Epithelial cell of esophagus (primary cell): ENCODE results near the gene FRK.

Source experiments
- DNase-seq: peaks from one replicate; pipeline ENCODE4 v3.0.0; 2010; ENCODE audit warnings: low read depth
- H3K4me3 ChIP-seq: 2 replicates; pipeline ENCODE4 v1.5.1; 2011; ENCODE audit warnings: mild to moderate bottlenecking, low read length, control low read depth
- TF ChIP-seq, protein P1 (sequence below): IDR thresholded peaks from 2 replicates; pipeline ENCODE4 v1.5.1; 2011; ENCODE audit warnings: low read depth, mild to moderate bottlenecking, low read length, control low read depth, inconsistent platforms; ENCODE audit not compliant: insufficient read depth; ENCODE audit errors: missing control alignments

FRK gene

DNA sequence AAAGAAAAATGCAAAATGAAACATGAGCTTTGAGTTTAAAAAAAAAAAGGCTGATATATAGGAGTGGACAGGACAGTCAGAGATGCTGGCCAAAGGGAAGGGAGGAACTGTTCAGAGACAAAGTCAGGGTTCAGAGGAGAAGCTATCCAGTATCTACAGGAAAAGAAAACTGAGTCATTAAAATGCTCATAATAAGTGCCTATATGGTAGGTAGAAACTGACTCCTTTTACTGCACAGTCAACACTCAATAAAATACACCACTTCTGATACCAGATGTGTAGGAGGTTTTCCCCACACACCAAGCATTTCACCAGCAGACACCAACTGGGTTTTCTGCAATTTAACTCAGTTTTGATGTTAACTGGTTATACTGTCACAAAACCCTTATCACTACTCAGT, 32.9 kb downstream of the FRK start:
- TF ChIP-seq, protein P1, sequence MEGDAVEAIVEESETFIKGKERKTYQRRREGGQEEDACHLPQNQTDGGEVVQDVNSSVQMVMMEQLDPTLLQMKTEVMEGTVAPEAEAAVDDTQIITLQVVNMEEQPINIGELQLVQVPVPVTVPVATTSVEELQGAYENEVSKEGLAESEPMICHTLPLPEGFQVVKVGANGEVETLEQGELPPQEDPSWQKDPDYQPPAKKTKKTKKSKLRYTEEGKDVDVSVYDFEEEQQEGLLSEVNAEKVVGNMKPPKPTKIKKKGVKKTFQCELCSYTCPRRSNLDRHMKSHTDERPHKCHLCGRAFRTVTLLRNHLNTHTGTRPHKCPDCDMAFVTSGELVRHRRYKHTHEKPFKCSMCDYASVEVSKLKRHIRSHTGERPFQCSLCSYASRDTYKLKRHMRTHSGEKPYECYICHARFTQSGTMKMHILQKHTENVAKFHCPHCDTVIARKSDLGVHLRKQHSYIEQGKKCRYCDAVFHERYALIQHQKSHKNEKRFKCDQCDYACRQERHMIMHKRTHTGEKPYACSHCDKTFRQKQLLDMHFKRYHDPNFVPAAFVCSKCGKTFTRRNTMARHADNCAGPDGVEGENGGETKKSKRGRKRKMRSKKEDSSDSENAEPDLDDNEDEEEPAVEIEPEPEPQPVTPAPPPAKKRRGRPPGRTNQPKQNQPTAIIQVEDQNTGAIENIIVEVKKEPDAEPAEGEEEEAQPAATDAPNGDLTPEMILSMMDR = no peak
- H3K4me3 ChIP-seq = no peak overlapping the region
- no peak for DNase-seq

DNA sequence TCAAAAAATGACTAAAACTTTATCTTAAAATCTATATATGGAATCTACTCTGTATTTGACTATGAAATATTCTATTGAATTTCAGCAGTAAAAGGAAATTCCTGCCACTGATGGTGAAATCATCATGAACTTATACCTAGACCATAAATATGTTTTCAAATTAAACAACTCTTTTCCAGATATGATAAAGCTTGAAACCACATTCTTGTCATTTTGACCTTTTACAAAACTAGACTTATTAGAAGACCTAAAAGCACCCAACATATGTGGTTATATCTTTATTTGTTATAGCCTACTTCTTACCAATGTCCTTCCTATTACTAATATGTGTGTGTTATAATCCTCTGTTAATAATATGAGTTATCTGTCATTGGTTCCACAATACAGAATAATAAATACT, 35.3 kb downstream of the FRK start:
- TF ChIP-seq, protein P1 = no peak
- H3K4me3 ChIP-seq = no peak overlapping the region
- no peak for DNase-seq

DNA sequence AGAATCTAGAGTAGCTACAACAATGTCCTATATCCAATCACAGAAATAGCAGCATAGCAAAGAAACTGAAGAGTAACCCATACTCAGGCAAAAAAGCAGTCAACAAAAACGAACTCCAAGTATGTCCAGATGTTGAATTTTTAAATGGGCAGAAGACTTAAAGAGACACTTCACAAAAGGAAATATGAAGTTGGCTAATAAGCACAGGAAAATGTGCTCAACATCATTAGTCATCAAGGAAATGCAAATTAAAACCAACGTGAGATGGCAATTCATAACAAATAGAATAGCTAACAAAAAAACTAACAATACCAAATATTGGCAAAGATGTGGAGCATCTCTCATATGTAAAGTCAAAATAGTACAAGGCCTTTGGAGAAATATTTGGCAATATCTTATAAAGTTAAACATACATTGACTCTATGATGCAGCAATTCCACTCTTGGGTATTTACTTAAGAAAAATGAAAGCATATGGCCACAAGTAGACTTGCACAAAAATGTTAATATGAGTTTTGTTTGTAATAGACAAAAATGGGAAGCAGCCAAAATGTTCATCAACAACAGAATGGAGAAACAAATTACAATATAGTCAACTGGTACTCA, 37.7 kb downstream of the FRK start:
- DNase-seq = peak; percentile 61
- H3K4me3 ChIP-seq = no peak overlapping the region
- TF ChIP-seq, protein P1 = no peak

DNA sequence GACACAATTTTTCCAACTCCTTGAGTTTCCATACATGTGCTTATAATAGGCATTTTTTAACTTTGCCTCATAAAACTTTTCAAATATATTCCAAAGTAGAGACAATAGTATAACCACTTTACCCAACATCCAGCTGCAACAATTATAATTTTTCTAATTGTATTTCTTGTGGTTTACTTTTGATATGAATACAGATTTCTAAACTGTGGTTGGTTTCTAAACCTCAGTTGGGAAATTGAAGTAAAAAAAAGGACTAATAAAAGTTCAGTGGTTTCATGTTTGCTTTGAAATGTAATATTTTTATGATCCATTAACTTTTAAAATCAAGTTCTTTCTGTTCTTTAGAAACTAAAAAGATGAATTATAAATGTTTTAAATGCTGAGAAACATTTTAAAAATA, 40.0 kb downstream of the FRK start:
- DNase-seq = no peak
- no peak overlapping the region for H3K4me3 ChIP-seq
- TF ChIP-seq, protein P1 = no peak

DNA sequence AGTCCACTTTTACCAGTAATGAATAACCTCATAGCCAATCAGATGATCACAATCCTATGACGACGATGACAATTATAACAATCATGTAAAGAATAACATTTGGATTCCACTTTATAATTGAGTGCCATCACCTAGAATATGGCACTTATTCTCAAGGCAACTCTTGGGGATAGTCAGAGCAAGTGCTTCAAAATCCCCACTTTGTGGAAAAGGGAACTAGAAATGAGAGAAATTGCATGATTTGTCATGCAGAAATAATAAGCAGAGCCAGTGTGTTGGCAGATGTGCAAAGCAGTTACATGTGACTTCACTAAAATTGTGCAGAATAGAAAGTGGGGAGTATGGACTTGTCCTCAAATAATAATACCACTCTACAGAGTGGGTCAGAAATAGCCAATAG, 41.3 kb downstream of the FRK start:
- DNase-seq = no peak

DNA sequence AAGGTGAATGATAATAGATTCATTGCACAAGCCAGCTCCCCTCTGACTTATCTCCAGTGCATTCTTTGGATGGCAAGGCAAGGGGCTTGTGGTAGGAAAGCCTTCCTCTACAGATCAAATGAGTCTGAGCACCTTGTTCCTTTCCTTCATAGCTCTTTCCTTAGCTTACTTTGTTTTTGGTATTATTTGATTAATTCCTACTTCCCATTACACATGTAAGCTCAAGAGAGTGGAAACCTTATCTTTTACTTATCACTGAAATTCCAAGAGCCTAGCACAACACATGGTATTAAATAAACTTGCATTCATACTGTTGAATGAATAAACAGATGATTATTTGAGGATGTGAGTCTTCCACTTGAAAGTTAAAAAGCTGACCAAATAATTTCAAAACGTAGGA, 41.7 kb downstream of the FRK start:
- no peak overlapping the region for H3K4me3 ChIP-seq
- TF ChIP-seq, protein P1 = no peak
- no peak for DNase-seq

More for the DNA sequence above, 41.3 kb downstream of the FRK start:
- H3K4me3 ChIP-seq = no peak overlapping the region
- TF ChIP-seq, protein P1 = no peak

DNA sequence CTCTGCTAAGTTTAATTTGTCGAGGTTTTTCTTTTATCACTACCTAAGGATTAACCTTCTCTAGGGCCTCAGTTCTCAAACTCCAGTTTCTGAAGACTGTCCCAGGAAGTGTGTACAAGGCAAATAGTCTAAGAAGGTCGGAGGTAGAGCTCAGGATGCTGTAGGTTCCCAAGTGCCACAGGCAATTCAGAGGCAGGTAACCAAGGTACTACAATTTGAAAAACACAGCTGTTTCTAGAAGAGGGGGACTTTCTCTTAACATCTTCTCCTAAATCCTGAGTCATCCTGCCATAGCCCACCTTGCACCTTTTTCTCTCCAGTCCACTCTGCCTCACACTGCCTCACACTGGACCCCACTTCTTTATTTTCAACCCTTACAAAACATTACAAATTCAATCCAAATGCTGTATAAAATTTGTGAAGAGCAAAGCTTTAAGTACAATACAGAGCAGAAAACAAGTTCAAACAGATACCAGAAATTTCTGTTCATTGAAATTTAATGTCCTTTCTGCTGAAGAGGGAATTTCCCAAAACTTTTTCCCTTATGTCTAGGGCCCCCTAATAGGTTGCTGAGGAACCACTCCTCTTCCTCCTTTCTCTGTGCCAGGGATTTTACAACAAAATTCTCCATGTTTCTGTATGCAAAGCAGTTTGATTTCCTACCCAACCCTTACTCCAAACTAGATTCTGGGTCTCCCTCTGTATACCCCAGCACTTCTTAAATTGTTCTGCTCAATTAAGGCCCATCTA, 43.0 kb downstream of the FRK start:
- no peak overlapping the region for H3K4me3 ChIP-seq
- no peak for DNase-seq
- TF ChIP-seq, protein P1 = no peak
